ENCODE data around the gene C1orf105. TPM values are rescaled to one million over a fixed set of nuclear protein-coding genes. Genes with fewer than 3 reads are reported as not detected.
A peak's percentile ranks its signal among the peaks of the same experiment; 100 is the strongest.

The C1orf105 gene
- total RNA-seq, 1 experiment from 2014 or later = not detected

- peak; percentile 88 for DNase-seq (ENCODE audit: low spot score)
- Histone ChIP-seq H3K9me3 (ENCODE audit: low read depth, low read length, poor library complexity, severe bottlenecking) (no peaks in the 10 kb centered on the region), H3K27me3 (replicated peaks; ENCODE audit: insufficient read depth, low read depth, low read length, poor library complexity) (no peaks in the 10 kb centered on the region), H3K4me3 (ENCODE audit: low read depth, low read length, poor library complexity, severe bottlenecking) (no peak overlapping the region), H3K4me1 (ENCODE audit: insufficient read depth, low read length, poor library complexity, severe bottlenecking) (peaks cover 21% of the 10 kb centered on the region), H3K27ac (ENCODE audit: low read depth, low read length, poor library complexity, severe bottlenecking) (peak overlapping the region; percentile 39), H3K36me3 (ENCODE audit: insufficient read depth, low read length, poor library complexity, severe bottlenecking) (no peaks in the 10 kb centered on the region)
- TF ChIP-seq, protein P1, sequence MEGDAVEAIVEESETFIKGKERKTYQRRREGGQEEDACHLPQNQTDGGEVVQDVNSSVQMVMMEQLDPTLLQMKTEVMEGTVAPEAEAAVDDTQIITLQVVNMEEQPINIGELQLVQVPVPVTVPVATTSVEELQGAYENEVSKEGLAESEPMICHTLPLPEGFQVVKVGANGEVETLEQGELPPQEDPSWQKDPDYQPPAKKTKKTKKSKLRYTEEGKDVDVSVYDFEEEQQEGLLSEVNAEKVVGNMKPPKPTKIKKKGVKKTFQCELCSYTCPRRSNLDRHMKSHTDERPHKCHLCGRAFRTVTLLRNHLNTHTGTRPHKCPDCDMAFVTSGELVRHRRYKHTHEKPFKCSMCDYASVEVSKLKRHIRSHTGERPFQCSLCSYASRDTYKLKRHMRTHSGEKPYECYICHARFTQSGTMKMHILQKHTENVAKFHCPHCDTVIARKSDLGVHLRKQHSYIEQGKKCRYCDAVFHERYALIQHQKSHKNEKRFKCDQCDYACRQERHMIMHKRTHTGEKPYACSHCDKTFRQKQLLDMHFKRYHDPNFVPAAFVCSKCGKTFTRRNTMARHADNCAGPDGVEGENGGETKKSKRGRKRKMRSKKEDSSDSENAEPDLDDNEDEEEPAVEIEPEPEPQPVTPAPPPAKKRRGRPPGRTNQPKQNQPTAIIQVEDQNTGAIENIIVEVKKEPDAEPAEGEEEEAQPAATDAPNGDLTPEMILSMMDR (conservative IDR thresholded peaks at IDR 0.05; ENCODE audit: low read depth, low read length) = peak; percentile 75
- no peak for TF ChIP-seq EZH2 (IDR thresholded peaks at IDR 0.05; ENCODE audit: borderline replicate concordance, low read depth, low read length, poor library complexity, severe bottlenecking)
- ChIA-PET POLR2A (ENCODE audit: low non-redundant PET) (interaction anchor here (0.6 kb wide), 1 partner anchor 77 kb away, joined by 4 read pairs; no protein-coding TSS in a partner anchor), CTCF (interaction anchor here (0.5 to 2.4 kb wide), 10 partner anchors 17 to 948 kb away, joined by 3 to 20 read pairs (median 4); no protein-coding TSS in a partner anchor)
- no TSS peak for BruUV-seq (replicated peaks)
- intact Hi-C loops (cut with micrococcal nuclease; ENCODE audit: unreplicated experiment) = loop anchor here (2.0 to 5.0 kb wide), 5 partner anchors 42 to 396 kb away; no protein-coding TSS in a partner anchor
These were observed 21.3 kb upstream of the C1orf105 start for GRCh38 chr1:172398970-172399755.

GRCh38 chr1:172399756-172400721 is 20.4 kb upstream of the C1orf105 start:
- Histone ChIP-seq H3K4me3 (ENCODE audit: low read depth, low read length, poor library complexity, severe bottlenecking) (no peak overlapping the region), H3K27ac (ENCODE audit: low read depth, low read length, poor library complexity, severe bottlenecking) (no peak overlapping the region), H3K4me1 (ENCODE audit: insufficient read depth, low read length, poor library complexity, severe bottlenecking) (peaks cover 21% of the 10 kb centered on the region), H3K9me3 (ENCODE audit: low read depth, low read length, poor library complexity, severe bottlenecking) (no peaks in the 10 kb centered on the region), H3K27me3 (replicated peaks; ENCODE audit: insufficient read depth, low read depth, low read length, poor library complexity) (no peaks in the 10 kb centered on the region), H3K36me3 (ENCODE audit: insufficient read depth, low read length, poor library complexity, severe bottlenecking) (no peaks in the 10 kb centered on the region)
- no peak for DNase-seq (ENCODE audit: low spot score)
- intact Hi-C loops (cut with micrococcal nuclease; ENCODE audit: unreplicated experiment) = loop anchor here (2.0 to 10.0 kb wide), 6 partner anchors 43 to 595 kb away; no protein-coding TSS in a partner anchor
- TF ChIP-seq, protein P1 (conservative IDR thresholded peaks at IDR 0.05; ENCODE audit: low read depth, low read length) = no peak
- no peak for TF ChIP-seq EZH2 (IDR thresholded peaks at IDR 0.05; ENCODE audit: borderline replicate concordance, low read depth, low read length, poor library complexity, severe bottlenecking)
- BruUV-seq (replicated peaks) = no TSS peak
- ChIA-PET CTCF (interaction anchor here (0.5 to 2.4 kb wide), 10 partner anchors 18 to 949 kb away, joined by 3 to 20 read pairs (median 4); no protein-coding TSS in a partner anchor), POLR2A (ENCODE audit: low non-redundant PET) (interaction anchor here (0.6 kb wide), 1 partner anchor 78 kb away, joined by 4 read pairs; no protein-coding TSS in a partner anchor)

GRCh38 chr1:172400722-172401105 is 19.8 kb upstream of the C1orf105 start:
- no peaks in the 10 kb centered on the region for H3K36me3 ChIP-seq (ENCODE audit: insufficient read depth, low read length, poor library complexity, severe bottlenecking)
- ChIA-PET CTCF (interaction anchor here (2.4 kb wide), 1 partner anchor 398 kb away, joined by 20 read pairs; no protein-coding TSS in a partner anchor), POLR2A (ENCODE audit: low non-redundant PET) (no interaction called here)
- H3K4me1 ChIP-seq (ENCODE audit: insufficient read depth, low read length, poor library complexity, severe bottlenecking) = peaks cover 21% of the 10 kb centered on the region
- no peaks in the 10 kb centered on the region for H3K27me3 ChIP-seq (replicated peaks; ENCODE audit: insufficient read depth, low read depth, low read length, poor library complexity)
- TF ChIP-seq, protein P1 (conservative IDR thresholded peaks at IDR 0.05; ENCODE audit: low read depth, low read length) = no peak
- TF ChIP-seq EZH2 (IDR thresholded peaks at IDR 0.05; ENCODE audit: borderline replicate concordance, low read depth, low read length, poor library complexity, severe bottlenecking) = no peak
- intact Hi-C loops (cut with micrococcal nuclease; ENCODE audit: unreplicated experiment) = loop anchor here (10.0 kb wide), 1 partner anchor 596 kb away; no protein-coding TSS in a partner anchor
- no TSS peak for BruUV-seq (replicated peaks)
- H3K27ac ChIP-seq (ENCODE audit: low read depth, low read length, poor library complexity, severe bottlenecking) = no peak overlapping the region
- H3K4me3 ChIP-seq (ENCODE audit: low read depth, low read length, poor library complexity, severe bottlenecking) = no peak overlapping the region
- DNase-seq (ENCODE audit: low spot score) = no peak
- H3K9me3 ChIP-seq (ENCODE audit: low read depth, low read length, poor library complexity, severe bottlenecking) = no peaks in the 10 kb centered on the region

Measured in A673 (cell line).